HG02678 (cell line): Measurements from ENCODE around the gene PRM1.

Source experiments
- ATAC-seq: cut with Tn5 transposase; IDR thresholded peaks from one replicate; pipeline ENCODE4 v1.9.1; 2021; ENCODE audit warnings: mild to moderate bottlenecking, moderate library complexity; ENCODE audit not compliant: unreplicated experiment

PRM1 gene

GRCh38 chr16:11239644-11240632, 41.2 kb downstream of the PRM1 start:
- ATAC-seq: no peak

GRCh38 chr16:11238272-11239202, 42.6 kb downstream of the PRM1 start:
- no peak for ATAC-seq

- no peak for ATAC-seq
These were observed 44.5 kb downstream of the PRM1 start for GRCh38 chr16:11236461-11237254.

- ATAC-seq: no peak
These were observed 45.5 kb downstream of the PRM1 start for GRCh38 chr16:11235703-11235991.

GRCh38 chr16:11234884-11235702, 46.0 kb downstream of the PRM1 start:
- ATAC-seq: no peak

- ATAC-seq: no peak
These were observed 47.3 kb downstream of the PRM1 start for GRCh38 chr16:11233727-11234376.

GRCh38 chr16:11232852-11233726, 48.0 kb downstream of the PRM1 start:
- peak; percentile 73 for ATAC-seq

- no peak for ATAC-seq
These were observed 48.8 kb downstream of the PRM1 start for GRCh38 chr16:11232302-11232851.

GRCh38 chr16:11231367-11231970, 49.7 kb downstream of the PRM1 start:
- no peak for ATAC-seq
